Heart right ventricle (tissue), 16 donors: ENCODE data around the gene MYO1C. TPM values are rescaled to one million over a fixed set of nuclear protein-coding genes. Genes with fewer than 3 reads are reported as not detected.
A peak's percentile ranks its signal among the peaks of the same experiment; 100 is the strongest.

Source experiments
- ATAC-seq, 8 donors: fragments of 200-7000 bp; cut with Tn5 transposase; one replicate each; pipeline ENCODE4 v1.9.1; 2020; ENCODE audit warnings: mild to moderate bottlenecking in 8 of 8, moderate library complexity in 8 of 8, moderate number of reproducible peaks in 1 of 8
- DNase-seq, 2 donors: peaks; one replicate each; pipeline ENCODE4 v3.0.0-alpha.2; 2020
- H3K27ac ChIP-seq, 10 donors: fragments of 200-600 bp; sonication (generic) in 2 of 10; one replicate each; pipeline versions ENCODE4 v1.5.0 to v1.8.0; 2020 to 2022; ENCODE audit warnings: mild to moderate bottlenecking in 3 of 10
- H3K27me3 ChIP-seq, 7 donors: fragments of 200-600 bp; one replicate each; pipeline ENCODE4 v1.8.0; 2021 to 2022; ENCODE audit warnings: mild to moderate bottlenecking in 2 of 7
- H3K36me3 ChIP-seq, 9 donors: fragments of 200-600 bp; sonication (generic) in 1 of 9; one replicate each; pipeline versions ENCODE4 v1.5.0 to v1.8.0; 2020 to 2022; ENCODE audit warnings: mild to moderate bottlenecking in 2 of 9
- H3K4me1 ChIP-seq, 9 donors: fragments of 200-600 bp; sonication (generic) in 1 of 9; one replicate each; pipeline versions ENCODE4 v1.5.0 to v1.8.0; 2020 to 2022; ENCODE audit warnings: mild to moderate bottlenecking in 4 of 9
- H3K4me3 ChIP-seq, 10 donors: fragments of 200-600 bp; sonication (generic) in 2 of 10; one replicate each; pipeline versions ENCODE4 v1.5.0 to v1.8.0; 2020 to 2022; ENCODE audit warnings: mild to moderate bottlenecking in 7 of 10, moderate library complexity in 2 of 10
- H3K9me3 ChIP-seq, 11 donors: fragments of 200-600 bp in 10 of 11; sonication (generic) in 2 of 11; one replicate each; pipeline versions ENCODE4 v1.5.0 to v1.8.0; 2013 to 2022; ENCODE audit warnings: mild to moderate bottlenecking in 2 of 11, control low read depth in 1 of 11, moderate library complexity in 1 of 11
- CTCF ChIP-seq, 9 donors: fragments of 200-600 bp; sonication (generic) in 2 of 9; IDR thresholded peaks; one replicate each; pipeline versions ENCODE4 v1.5.0 to v1.8.0; 2021 to 2022; ENCODE audit warnings: antibody characterized with exemption in 9 of 9, mild to moderate bottlenecking in 5 of 9, moderate library complexity in 1 of 9
- WGBS, 2 donors: extraction: QIAGEN DNeasy Blood & Tissue Kit; methylation state at CpG; one replicate each; pipeline ENCODE4 v1.1.7; 2013; ENCODE audit warnings: inconsistent platforms in 1 of 2; 5-methylcytosine and 5-hydroxymethylcytosine counted together
- intact Hi-C, 10 donors: fragments of 100-400 bp; cut with DNase I; formaldehyde crosslinking; loops; one replicate each; pipeline versions ENCODE4 v1.11.1 to v1.14.2; 2022
- polyA plus RNA-seq, 2 donors: library from polyadenylated mRNA; stranded (reverse); fragments of 200-250 nt; gene quantifications; one replicate each; pipeline ENCODE4 v1.2.3, GENCODE V29; 2013
- total RNA-seq, 10 donors: library from RNA; stranded (reverse); fragmentation: NEBNext Ultra II Directional in 3 of 10; extraction: Animal tissue kit (Norgen Biotek cat#: 25700) in 3 of 10; gene quantifications; one replicate each; pipeline versions ENCODE4 v1.2.1 to v1.2.4, GENCODE V29; 2021 to 2023
- donor health status: Arrhythmogenic right ventricular cardiomyopathy.
- donor health status: ischemic (EF 13 %, LVEDD 7.1; RV severe dilation, severe dysfunction).
- donor health status: healthy with polysubstance abuse.
- donor health status: DM: no; HTN: yes; CAD: no.
- donor health status: DM: no; HTN: no; CAD: no.
- donor health status: ischemic (EF 25% LVEDD 6.9; RV normal size, moderate dysfunction).
- donor health status: ischemic (EF 25% LVEDD 5.7; RV mildly dilated, moderate dysfunction).
- donor health status: healthy.
- donor health status: DM: yes; HTN: yes; CAD: no.
- donor health status: Ischemic cardiomyopathy.
- donor health status: ischemic (EF 35%, LVEDD 5.7; RV mildly dilated, moderate dysfunction).
- donor health status: nonischemic (EF 11% LVEDD 7.7; RV severe dilation, severe dysfunction).
- donor health status: DM: yes; HTN: yes; CAD: no.
- donor health status: PGD.
- donor health status: ischemic (EF 29% LVEDD 5.4; RV normal size, mild dysfunction).
- donor health status: nonischemic (EF 23%, LVEDD 6.1; RV moderate dilation, normal function).

Gene MYO1C
- total and polyA plus RNA-seq, 12 donors = 101 to 229 (median 169) TPM

GRCh38 chr17:1423456-1424135 lies 68.9 kb downstream of the MYO1C start:
- Histone ChIP-seq H3K9me3 (no peaks in the 10 kb centered on the region), H3K27me3 (no peaks in the 10 kb centered on the region), H3K27ac (peak overlapping the region in 8 of 10 donors; percentile 15 to 80 (median 56)), H3K36me3 (peaks cover 0 to 92% (median 19%) of the 10 kb centered on the region in 9 donors), H3K4me3 (no peak overlapping the region), H3K4me1 (peaks cover 5 to 38% (median 22%) of the 10 kb centered on the region in 9 donors)
- 62 to 68% methylated on average over 10 of the region's 10 CpGs for whole genome bisulfite sequencing, 2 donors
- no peak for TF ChIP-seq CTCF (IDR thresholded peaks at IDR 0.05)
- no peak for DNase-seq
- peak in 4 of 8 donors; percentile 16 to 43 (median 32) for ATAC-seq
- intact Hi-C loops = no loop called here

- WGBS, 2 donors = 50 to 54% methylated on average over 7 of the region's 7 CpGs
- peak in 1 of 2 donors; percentile 22 for DNase-seq
- peaks cover 5 to 38% (median 22%) of the 10 kb centered on the region in 9 donors for H3K4me1 ChIP-seq
- H3K9me3 ChIP-seq = no peaks in the 10 kb centered on the region
- ATAC-seq = peak; percentile 54 to 94 (median 82)
- H3K4me3 ChIP-seq = no peak overlapping the region
- intact Hi-C loops = no loop called here
- no peak for TF ChIP-seq CTCF (IDR thresholded peaks at IDR 0.05)
- peaks cover 0 to 88% (median 19%) of the 10 kb centered on the region in 9 donors for H3K36me3 ChIP-seq
- peak overlapping the region in 8 of 10 donors; percentile 15 to 80 (median 68) for H3K27ac ChIP-seq
- H3K27me3 ChIP-seq = no peaks in the 10 kb centered on the region
Observed at GRCh38 chr17:1422885-1423284, 69.6 kb downstream of the MYO1C start.

- no peak for TF ChIP-seq CTCF (IDR thresholded peaks at IDR 0.05)
- Histone ChIP-seq H3K4me1 (peaks cover 5 to 38% (median 20%) of the 10 kb centered on the region in 9 donors), H3K27ac (peak overlapping the region in 1 of 10 donors; percentile 80), H3K36me3 (peaks cover 0 to 90% (median 19%) of the 10 kb centered on the region in 9 donors), H3K9me3 (no peaks in the 10 kb centered on the region), H3K27me3 (no peaks in the 10 kb centered on the region), H3K4me3 (no peak overlapping the region)
- DNase-seq (no peak), ATAC-seq (no peak)
- WGBS, 2 donors = 92 to 94% methylated on average over 11 of the region's 11 CpGs
- intact Hi-C loops = no loop called here
Observed at GRCh38 chr17:1421470-1421869, 71.0 kb downstream of the MYO1C start.

DNA sequence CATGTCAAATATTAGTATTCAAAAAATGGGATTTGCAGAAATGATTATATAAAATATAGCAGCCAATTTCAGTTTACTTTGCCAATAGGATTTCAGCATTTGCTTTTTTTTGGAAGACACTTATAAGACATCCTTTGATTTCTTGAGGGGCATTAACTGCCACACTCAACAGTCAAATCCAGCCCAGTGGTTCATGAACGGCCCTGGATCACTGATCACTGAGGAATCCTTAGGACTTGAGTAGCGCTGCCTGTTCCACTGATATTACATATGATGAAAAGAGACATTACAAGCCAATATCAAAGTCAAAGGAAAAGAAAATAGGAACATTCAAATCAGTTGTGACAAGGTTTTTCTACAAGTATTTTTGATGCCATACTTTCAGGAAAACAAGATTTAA lies 71.5 kb downstream of the MYO1C start:
- peaks cover 5 to 38% (median 20%) of the 10 kb centered on the region in 9 donors for H3K4me1 ChIP-seq
- 83 to 89% methylated on average over 2 of the region's 2 CpGs for WGBS, 2 donors
- H3K36me3 ChIP-seq = peaks cover 0 to 90% (median 19%) of the 10 kb centered on the region in 9 donors
- no peak overlapping the region for H3K4me3 ChIP-seq
- intact Hi-C loops = no loop called here
- DNase-seq = no peak
- H3K27ac ChIP-seq = no peak overlapping the region
- no peaks in the 10 kb centered on the region for H3K27me3 ChIP-seq
- TF ChIP-seq CTCF (IDR thresholded peaks at IDR 0.05) = no peak
- no peak for ATAC-seq
- no peaks in the 10 kb centered on the region for H3K9me3 ChIP-seq
